ENCODE results near the gene THY1.
"Not testable (repeated sequence)": the region's sequence is repeated elsewhere in the genome, so short reads cannot be mapped to it uniquely, and the experiment has no call there.

THY1 gene

DNA sequence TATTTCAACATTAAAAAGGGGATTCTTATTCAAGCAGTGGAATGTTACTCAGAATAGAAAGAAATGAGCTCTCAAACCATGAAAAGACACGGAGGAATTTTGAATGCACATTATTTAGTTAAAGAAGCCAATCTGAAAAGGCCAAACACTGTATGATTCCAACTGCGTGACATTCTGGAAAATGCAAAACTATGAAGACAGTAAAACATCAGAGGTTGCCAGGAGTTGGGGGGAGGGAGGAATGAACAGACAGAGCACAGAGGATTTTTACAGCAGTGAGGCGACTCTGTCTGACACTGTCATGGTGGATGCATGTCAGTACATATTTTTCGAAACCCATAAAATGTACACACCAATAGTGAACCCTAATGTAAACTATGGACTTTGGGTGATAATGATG, 22.9 kb upstream of the THY1 start:
- no peak for DNase-seq (ENCODE audit: low read depth in 2 of 2)

DNA sequence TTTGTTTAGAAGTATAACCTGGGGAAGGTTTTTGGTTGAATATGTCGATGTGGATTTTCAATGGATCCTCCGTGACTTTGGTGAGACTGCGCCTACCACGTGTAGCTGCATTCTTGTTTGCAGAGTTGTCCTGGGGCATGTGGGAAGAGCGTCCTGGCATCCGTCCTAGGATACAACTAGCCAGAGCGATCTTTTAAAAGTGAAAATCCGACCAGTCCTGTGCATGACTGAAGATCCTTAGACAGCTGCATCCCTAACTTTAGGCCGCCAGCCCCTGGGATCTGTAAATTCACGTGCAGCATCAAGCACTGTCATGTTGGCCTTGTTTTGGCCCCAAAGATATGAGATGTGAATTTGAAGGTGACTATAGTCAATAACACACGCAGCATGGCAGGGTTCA, 22.4 kb upstream of the THY1 start:
- DNase-seq (ENCODE audit: low read depth in 2 of 2) = no peak

DNA sequence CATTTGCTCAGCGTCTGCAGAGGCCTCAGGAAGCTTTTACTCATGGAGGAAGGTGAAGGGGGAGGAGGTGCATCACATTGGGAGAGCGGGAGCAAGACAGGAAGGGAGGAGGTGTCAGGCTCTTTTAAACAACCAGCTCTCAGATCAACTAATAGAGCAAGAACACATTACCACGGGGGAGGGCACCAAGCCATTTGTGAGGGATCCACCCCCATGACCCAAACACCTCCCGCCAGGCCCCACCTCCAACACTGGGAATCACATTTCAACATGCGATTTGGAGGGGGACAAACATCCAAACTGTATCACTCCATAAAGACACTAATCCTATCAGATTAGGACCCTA, 18.9 kb upstream of the THY1 start:
- no peak for DNase-seq (ENCODE audit: low read depth in 2 of 2)

DNA sequence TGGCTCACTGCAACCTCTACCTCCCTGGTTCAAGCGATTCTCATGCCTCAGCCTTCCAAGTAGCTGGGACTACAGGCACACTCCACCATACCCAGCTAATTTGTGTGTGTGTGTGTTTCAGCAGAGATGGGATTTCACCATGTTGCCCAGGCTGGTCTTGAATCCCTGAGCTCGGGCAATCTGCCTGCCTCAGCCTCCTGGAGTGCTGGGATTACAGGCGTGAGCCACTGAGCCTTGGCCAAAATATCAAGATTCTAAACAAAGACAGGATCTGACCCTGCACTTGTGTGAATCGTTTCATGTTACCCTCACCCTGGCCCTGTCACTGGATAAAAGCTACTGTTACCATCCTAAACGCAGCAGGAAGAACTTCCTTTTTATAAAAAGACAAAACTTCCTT, 15.6 kb upstream of the THY1 start:
- DNase-seq (ENCODE audit: low read depth in 2 of 2) = no peak

DNA sequence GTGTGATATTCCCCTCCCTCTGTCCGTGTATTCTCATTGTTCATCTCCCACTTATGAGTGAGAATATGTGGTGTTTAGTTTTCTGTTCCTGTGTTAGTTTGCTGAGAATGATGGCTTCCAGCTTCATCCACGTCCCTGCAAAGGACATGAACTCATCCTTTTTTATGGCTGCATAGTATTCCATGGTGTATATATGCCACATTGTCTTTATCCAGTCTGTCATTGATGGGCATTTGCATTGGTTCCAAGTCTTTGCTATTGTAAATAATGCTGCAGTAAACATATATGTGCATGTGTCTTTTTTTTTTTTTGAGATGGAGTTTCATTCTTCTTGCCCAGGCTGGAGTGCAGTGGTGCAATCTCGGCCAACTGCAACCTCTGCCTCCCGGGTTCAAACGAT, 14.5 kb upstream of the THY1 start:
- DNase-seq (ENCODE audit: low read depth in 2 of 2) = not testable (repeated sequence)

DNA sequence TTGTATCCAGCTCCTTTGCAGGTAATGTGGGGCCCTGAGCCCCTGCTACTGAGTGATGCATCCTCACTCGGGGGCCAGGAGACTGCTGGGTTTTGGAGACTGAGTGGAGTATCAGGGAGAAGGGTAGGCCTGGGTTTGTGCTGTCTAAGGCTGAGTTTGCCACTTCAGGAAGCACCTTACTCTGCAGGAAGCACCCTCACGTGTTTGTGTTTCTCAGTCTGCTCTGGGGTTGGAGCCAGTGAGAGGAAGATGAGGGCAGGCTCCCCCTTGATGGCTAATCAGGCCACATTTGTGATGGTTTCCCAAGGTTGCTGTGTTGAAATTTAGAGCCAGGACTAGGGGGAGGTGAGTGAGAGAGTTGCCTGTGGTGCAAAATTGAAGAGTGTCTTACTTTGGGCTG, 13.7 kb upstream of the THY1 start:
- DNase-seq (ENCODE audit: low read depth in 2 of 2) = no peak

DNA sequence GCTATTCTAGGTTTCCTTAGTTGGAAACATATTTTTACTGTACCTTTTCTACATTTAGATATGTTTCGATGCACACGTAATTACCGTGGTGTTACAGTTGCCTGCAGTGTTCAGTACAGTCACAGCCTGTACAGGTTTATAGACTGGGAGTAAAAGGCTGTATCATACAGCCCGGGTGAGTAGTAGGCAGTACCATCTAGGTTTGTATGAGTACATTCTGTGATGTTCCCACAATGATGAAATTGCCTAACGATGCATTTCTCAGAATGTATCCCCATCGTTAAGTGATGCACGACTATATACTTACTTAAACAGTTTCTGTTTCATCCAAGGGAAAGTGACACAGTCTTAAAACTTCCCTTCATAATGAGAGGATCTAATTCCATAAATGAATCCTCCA, 13.1 kb upstream of the THY1 start:
- no peak for DNase-seq (ENCODE audit: low read depth in 2 of 2)

DNA sequence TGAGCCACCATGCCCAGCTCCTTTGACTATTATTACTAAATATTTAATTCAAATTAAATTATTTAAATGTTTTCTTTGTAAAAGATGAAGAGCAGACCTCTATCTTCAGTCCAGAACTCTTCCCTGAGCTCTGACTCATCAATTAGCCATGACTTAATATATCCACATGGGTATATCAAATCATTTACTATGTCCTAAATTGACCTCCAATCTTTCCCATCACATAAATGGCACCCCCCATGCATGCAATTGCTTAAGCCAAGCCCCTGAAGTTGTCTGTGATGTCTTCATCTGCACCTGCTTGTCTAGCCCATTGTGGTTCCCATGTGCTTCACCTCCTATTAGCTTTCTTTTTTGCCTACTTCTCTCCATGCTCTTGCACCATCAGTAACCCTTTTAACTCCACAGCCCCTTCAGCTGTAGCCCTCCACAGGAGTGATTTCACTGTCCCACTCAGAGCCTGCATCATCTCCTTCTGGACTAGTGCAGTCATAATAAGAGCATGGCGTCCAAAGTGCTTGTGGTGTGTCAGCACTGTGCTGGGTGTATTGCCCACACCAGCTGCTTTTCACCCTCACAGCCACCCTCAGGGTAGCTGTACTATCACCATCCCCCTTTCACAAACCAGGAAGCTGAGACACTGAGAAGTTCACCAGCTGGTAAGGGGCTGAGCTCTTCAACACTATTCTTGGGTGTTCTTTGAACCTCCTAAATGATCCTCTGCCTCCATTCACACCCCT, 11.8 kb upstream of the THY1 start:
- DNase-seq (ENCODE audit: low read depth in 2 of 2) = no peak

DNA sequence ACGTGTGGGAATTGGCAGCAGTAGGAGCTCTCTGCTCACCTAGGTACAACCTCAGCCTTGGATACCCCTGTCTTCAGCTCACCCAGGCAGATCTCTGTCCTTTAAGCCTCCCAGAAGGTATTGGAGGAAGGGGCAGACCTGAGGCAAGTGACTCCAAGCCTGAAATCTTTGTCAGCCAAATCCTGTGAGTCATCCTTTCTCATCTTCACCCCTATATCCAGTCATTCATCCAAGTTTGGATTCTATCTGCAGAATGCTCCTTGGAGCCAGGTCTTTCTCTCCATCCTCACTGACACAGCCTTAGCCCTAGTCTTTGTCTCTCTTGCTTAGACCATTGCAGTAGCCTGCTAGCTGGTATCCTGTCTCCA, 10.4 kb upstream of the THY1 start:
- DNase-seq (ENCODE audit: low read depth in 2 of 2) = no peak

DNA sequence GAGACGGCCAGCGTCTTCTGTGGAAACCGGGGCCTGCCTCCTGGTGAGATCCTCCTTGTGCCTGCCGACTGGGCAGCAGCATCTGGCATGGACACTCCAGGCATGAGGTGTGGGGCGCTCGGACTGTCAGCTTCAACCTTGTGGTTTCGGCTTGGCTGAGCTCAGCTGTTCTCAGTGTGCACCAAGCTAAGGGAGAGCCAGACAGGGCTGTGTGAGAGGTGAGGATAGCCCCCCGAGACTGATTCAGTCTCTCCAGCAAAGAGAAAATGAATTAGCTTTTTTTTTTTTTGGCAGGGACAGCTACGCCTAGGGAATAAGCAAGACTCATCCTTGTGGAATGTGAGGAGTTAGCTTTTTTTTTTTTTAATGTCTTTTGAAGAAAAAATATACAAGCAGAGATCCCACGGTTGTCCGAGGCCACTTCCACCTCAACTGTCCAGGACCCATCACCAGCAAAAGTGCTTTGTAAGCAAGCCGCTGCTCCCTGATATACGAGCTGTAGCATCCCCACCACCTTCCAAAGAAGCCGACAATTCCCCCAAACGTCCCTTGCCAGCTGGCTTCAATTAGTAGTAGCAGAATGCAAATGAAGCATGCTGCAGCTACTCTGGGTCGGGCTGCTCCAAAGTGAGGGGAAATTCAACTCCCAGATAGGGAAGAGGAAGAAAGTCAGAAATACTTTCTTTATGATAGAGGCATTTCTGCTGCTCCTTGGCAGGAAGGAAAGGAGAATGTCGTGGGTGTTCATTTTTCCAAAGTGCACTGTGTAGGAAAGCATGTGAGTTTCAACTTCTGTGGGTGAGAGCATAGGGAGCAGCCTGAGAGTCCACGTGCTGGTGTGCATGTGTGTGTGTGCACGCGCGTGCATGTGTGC, 9.7 kb upstream of the THY1 start:
- no peak for DNase-seq (ENCODE audit: low read depth in 2 of 2)

DNA sequence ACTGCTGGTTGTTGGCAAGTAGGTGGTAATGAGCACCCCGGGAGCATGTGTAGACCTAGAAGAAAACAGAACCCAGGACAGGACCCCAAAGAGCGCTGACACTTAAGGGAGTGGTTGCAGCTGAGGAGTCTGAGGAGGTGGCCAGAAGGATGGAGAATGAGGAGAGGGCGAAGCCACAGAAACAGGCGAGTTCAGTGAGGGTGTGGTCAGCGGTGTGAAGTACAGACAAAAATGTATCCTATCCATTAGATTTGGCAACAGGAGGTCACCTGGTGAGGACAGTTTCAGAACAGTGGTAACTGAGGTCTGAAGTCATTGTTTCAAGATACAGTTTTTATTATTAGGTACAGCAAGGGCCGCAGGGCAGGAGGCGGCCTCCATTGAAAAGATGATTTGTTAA, 8.6 kb upstream of the THY1 start:
- DNase-seq (ENCODE audit: low read depth in 2 of 2) = no peak

DNA sequence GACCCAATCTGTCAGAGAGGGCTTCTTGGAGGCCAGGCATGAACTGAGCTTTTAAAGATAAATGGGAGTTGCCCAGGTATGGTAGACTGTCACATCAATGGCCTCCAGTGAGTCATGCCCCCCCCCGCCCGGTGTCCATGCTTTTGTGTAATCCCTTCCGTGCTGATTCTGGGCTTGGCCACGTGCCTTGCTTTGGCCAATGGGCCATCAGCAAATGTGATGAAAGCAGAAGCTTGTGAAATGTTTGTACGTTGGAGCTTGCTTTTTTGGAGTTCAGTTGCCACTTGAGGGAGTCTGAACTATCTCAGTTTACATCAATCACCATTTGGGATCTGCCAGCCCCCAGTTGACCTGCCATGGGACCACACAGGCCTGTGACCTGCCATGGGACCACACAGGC, 4.3 kb upstream of the THY1 start:
- no peak for DNase-seq (ENCODE audit: low read depth in 2 of 2)

DNA sequence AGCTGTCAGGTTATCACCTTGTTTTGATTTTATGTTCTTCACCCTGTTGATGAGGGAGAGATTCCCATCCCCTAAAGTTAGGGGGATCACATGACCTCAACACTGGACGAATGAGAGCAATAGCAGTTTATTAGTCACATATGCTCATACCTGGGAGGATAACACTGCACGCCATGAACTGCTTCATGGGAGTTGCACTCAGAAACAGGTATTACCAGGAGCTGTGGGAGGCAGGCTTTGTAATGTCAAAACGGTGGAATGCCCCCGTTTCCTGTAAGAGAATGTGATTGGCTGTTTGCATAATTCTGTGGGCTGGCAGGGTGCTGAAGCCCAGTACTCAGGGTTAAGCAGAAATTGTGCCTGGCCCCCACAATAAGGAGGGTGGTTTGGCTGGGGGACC, 3.2 kb upstream of the THY1 start:
- DNase-seq (ENCODE audit: low read depth in 2 of 2) = no peak

DNA sequence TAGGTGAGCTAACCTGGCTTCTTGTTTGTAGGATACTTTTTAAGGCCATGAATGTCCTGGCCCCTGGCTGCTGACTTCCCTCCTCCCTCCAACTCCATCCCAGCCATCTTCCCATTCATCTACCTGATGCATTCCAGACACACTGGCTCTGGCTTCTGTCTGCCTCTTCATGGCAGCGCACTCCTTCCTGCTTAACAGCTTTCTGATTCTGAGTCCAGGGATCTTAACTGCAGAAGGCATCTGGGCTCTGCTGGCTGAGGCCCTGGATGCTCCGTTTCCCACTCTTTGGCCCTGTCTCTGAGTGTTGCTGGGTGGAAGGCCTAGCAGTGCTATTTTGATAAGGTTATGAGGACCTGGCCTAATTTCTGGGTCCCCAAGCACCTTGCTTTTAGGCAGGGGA, 1.8 kb upstream of the THY1 start:
- DNase-seq (ENCODE audit: low read depth in 2 of 2) = no peak

DNA sequence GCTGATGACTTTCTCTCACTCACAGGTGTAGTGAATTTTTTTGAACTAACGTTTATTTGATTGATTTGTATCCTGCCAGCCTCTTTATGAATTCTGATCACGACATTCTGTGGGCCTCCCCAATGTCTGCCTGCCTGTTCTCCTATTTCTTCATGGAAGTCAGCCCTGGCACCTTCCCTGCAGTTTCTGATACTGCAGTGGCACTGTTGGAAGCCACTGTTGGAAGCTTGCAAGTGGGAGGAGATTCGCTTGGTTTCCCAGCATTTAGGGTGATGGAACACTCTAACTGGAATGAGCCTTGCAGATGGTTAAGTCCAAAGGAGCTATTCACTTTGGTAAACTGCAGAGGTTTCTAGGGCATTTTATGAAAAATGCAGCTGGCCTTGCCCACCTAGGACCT, 1.3 kb upstream of the THY1 start:
- DNase-seq (ENCODE audit: low read depth in 2 of 2) = no peak

DNA sequence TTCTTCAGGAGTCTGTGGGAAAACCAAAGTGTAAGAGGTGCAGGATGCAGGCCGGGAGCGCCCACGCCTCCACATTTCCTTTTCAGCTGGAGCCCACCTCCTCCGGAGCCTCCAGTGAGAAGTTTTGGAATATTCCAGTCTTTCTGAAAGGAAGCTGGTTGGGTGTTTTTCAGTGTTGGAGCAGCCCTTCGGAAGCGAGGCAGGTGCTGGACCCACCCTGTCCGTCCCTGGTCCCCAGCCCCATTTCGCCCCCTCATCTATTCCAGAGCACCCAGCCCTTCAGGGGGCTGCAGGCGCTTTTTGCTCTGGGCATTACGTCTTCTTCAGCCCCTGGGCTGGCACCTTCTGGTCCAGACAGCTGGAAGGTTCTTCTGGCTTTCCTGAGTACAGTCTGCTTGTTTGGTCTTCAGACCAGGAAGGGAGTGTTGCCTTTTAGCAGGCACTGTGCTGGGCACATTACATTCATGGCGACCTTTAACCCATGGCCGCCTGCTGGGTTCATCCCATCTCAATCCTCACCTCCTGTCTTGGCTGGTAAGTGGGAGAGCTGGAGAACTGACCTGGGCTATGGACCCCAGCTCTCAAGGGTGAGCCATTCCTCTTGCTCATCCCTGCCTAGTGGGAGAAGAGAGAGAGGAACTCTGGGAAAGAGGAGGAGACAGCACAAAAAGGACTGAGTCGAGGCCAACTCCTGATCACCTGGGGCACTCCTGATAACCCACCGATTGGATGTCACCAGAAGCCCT, 710 bp upstream of the THY1 start:
- no peak for DNase-seq (ENCODE audit: low read depth in 2 of 2)

DNA sequence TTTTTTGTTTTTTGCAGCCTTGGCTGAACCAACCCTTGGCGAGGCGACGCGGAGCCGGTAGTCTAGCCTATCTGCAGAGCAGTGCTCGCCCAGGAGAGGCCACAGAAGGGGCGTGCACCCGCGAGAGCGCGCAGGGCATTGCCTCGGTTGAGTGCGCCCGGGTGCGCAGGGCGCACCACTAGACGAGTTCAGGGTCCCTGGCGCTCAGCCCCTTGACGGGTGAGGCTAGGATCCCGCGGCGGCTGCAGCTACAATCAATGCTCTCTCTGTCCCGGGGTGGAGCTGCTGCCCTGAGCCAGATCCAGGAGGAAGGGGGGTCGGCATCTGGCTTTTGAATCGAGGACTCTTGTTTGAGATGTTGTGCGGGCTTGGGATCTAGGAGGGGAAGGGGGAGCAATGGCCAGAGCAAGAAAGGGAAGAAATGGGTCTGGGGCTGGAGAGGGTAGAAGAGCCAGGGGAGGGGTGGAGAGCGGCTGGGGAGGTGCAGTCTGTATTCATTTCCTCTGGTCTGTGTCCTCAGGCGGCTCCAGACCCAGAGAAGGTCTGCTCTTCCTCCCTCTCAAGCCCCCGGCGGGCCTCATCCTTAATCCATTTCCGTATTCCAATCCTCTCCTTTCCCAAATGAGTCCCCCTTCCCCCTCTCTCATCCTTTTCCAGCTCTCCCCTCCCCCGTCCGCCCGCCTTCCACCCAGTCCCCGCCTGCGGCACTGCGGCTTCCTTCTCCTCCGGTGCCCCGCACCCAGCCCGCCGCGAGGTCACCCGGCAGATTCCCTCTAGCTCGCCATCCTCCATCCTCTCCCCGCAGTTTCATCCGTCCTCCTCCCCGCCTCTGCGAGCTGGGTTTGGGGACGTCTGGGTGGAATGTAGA, 797 bp downstream of the THY1 start:
- no peak for DNase-seq (ENCODE audit: low read depth in 2 of 2)

DNA sequence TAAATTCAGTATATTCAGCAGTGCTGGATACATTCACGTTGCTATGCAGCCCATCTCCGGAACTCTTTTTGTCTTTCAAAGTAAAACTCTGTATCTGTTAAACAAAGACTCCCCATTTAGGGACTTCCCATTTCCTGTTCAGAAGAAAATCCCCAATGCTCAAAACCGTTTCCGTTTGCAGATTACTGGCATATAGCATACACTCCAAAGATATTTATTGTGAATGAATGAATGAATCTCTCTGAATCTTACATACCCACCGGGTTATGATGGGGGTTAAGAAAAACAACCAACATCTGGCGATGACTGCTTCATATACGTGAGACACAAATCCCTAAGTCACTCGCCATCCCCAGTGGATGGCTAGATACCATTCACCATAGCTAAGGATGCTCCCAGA, 1.6 kb downstream of the THY1 start:
- no peak for DNase-seq (ENCODE audit: low read depth in 2 of 2)

DNA sequence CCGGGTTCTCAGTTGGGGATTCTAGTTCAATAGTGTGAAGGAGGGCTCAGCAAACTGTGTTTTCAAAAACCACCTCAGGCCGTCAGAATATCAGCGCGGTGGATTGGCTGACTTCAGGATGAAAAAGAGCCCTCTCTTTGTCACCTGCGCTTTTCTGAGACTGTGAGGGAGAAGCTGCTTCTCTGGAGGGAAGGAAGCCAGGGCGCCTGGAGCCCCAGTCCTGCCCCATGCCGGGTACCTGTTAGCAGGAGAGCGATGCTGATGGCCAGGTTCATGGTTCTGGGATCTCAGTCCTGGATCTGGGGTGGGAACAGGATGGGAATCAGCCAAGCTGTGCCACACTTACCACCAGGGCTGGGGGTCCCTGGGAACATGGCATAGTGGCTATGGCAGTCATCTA, 2.3 kb downstream of the THY1 start:
- DNase-seq (ENCODE audit: low read depth in 2 of 2) = no peak

DNA sequence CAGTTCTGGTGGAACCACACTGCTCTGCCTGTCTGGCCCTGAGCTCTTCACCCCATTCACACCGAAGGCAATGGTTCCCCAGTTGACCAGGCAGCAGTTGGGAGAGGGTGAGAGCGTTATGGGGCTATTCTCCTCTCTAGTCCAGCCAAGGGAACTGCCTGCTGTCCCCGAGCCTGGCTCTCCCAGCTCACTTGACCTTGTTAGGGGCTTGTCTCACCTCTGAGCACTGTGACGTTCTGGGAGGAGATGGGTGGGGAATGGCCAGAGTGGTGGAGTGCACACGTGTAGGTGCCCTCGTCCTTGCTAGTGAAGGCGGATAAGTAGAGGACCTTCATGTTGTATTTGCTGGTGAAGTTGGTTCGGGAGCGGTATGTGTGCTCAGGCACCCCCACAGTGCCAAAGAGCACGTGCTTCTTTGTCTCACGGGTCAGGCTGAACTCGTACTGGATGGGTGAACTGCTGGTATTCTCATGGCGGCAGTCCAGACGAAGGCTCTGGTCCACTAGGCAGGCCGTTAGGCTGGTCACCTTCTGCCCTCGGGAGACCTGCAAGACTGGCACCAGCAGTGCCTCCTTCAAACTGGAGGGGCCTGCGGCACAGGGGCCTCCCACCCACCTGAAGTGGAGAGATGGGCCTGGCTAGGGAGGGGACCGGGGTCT, 3.0 kb downstream of the THY1 start:
- no peak for DNase-seq (ENCODE audit: low read depth in 2 of 2)

DNA sequence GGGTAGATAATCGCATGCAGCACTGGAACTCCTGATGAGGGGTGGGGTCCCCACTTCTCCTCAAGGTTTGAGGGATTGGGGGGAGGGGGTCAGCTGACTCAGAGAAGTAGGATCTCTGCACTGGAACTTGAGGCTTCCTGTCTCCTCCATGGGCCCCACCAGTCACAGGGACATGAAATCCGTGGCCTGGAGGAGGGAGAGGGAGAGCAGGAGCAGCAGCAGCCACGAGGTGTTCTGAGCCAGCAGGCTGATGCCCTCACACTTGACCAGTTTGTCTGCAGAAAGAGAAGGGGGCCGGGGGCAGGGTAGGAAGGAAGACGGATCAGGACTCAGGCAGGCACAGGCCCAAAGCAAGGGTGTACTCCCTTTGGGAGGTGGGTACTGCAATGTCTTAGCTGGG, 3.7 kb downstream of the THY1 start:
- no peak for DNase-seq (ENCODE audit: low read depth in 2 of 2)

All from stimulated activated CD4-positive, alpha-beta T cell treated with anti-CD3 and anti-CD28 coated beads, Interleukin-15, amount 100 ng/mL, for 48 hours (primary cell).